Measurements from ENCODE around the gene STK11. TPM values are rescaled to one million over a fixed set of nuclear protein-coding genes. Genes with fewer than 3 reads are reported as not detected.

Gene STK11
- total RNA-seq, 1 donor from 2014 or later: 49.7 TPM

DNA sequence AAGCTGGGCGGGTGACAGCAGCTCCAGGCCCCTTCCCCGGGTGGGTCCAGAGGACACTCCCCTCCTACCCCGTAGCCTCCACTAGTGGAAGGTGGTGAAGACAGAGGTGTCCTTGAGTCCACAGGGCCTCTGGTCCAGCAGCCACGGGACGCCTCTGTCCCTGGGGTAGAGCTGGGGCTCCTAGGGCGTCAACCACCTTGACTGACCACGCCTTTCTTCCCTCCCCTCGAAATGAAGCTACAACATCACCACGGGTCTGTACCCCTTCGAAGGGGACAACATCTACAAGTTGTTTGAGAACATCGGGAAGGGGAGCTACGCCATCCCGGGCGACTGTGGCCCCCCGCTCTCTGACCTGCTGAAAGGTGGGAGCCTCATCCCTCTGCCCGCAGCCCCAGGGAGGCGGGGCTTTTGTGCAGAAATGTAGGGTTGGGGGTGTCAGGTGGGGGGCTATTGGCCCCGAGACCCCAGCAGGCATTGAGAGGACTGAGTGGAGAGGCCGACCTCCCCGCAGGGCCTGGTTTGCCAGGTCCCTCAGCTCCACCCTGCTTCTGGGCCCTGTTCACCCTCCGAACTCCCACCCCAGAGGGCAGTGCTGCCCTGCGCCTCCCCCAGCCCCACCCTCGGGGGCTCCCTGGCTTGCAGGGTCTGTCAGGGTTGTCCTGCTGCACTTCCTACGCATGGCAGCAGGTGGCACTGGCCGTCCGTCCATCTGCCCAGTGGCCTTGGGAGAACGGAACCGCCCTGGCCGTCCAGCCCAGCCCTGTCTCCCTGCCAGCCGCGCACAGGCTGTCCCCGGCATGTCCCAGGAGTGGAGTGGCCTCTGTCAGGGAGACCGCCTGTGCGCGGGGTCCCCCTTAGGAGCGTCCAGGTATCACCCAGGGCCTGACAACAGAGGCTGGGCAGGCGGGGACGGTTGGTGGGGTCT, 15.7 kb downstream of the STK11 start:
- DNase-seq (ENCODE audit: low spot score): no peak
- intact Hi-C loops (cut with DNase I): loop anchor here (2.0 kb wide), 1 partner anchor 18 kb away; the partner anchor contains the start of gene CBARP

DNA sequence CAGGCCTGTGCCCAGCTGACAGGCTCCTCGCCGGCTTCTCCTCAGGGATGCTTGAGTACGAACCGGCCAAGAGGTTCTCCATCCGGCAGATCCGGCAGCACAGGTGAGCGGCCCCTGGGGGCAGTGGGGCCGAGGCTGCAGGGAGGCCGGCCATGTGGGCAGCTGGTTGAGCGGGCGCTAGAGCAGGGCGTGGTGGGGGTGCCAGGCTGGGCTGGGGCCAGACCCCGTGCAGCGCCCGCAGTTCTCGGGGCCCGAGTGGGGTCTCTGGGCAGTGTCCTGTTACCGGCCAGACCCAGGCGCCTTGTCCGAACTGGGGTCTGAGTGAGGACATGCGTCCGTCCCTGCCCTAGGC, 16.3 kb downstream of the STK11 start:
- intact Hi-C loops (cut with DNase I): loop anchor here (2.0 kb wide), 1 partner anchor 17 kb away; the partner anchor contains the start of gene CBARP
- no peak for DNase-seq (ENCODE audit: low spot score)

DNA sequence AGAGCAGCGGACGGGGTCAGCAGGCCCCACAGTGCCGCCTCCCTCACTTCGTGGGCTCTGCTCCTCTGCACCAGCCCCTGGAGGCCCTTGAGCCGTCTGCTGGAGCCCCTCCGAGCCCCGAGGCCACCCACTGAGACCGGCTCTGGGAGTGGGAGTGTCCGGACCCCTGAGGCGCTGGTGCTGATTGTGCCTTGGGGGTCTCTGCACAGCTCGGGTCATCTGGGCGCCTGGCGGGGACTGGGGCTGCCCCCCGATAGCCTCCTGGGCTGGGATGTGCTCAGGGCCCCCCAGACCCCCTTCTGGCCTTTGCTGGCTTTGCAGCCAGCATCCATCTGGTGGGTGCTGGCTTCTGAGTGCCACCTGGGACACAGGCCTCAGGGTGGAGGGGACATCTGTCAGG, 16.8 kb downstream of the STK11 start:
- intact Hi-C loops (cut with DNase I): no loop called here
- DNase-seq (ENCODE audit: low spot score): no peak

- no peak for DNase-seq (ENCODE audit: low spot score)
- intact Hi-C loops (cut with DNase I): loop anchor here (1.0 kb wide), 1 partner anchor 44 kb away; no protein-coding TSS in a partner anchor
Observed at GRCh38 chr19:1223018-1223855, 17.7 kb downstream of the STK11 start.

DNA sequence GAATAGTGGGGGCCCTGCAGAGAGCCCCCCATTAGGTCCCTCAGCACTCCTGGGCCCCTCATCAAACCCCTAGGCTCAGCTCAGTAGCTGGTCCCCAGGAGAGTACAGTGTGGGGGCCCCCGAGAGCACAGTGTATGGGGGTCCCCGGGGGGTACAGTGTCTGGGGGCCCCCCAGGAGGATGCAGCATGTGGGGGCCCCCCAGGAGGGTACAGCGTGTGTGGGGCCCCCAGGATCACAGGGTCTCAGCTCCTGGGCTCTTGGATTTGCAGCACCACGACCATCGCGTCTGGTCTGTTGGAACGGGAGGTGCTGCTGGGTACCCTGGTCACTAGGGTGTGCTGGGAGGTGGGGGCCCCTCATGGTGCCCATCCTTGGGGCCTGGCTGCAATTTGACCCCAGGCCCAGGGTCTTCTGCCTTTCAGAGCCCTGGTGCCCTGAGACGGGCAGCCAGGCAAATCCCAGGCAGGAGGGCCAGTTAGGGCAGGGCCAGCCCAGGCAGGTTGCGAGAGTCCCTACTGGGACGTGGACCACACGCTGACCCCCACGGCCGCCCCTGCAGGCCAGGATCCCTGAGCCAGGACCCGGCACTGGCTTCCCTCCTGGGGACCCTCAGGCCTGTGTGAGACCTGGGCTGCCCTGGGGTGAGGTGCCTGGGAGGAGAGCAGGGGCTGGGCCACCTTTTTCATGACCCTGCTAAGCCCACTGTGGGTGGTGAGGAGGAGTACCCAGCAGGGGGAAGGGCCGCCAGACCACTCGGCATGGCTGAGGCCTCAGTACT, 18.7 kb downstream of the STK11 start:
- no peak for DNase-seq (ENCODE audit: low spot score)
- intact Hi-C loops (cut with DNase I): no loop called here

GRCh38 chr19:1224847-1225246, 19.3 kb downstream of the STK11 start:
- no peak for DNase-seq (ENCODE audit: low spot score)
- intact Hi-C loops (cut with DNase I): no loop called here

DNA sequence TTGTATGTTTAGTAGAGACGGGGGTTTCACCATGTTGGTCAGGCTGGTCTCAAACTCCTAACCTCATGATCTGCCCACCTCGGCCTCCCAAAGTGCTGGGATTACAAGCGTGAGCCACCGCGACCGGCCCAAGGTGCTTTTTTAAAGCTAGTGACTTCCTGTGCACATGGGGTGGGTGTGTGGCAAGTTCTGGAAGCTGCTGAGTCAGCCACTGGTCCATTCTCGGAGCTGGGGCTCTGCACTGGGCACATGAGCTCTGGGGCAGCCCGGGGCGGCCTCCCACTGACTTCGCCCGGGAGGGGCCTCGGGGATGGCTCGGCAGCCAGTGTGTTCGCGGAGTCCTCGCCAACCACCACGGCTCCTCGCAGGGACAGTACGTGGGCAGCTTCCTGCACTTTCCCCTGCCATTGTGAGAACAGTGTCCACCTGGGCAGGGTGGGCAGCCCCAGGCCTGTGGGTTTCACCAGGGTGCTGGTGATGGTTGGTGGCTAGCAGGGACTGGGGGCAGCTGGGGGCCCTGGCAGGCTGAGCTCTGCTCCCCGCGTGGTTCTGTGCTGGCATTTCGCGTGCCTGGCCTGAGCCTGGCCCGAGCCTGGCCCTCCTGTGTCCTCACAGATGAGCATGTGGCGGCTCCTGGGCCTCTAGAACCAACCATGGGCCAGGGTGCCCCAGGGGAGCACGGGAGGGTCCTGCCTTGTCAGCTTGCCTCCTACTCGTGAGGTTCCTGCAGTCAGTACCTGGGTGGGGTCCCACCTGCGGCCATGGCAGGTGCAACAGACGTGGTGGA, 20.1 kb downstream of the STK11 start:
- intact Hi-C loops (cut with DNase I): no loop called here
- no peak for DNase-seq (ENCODE audit: low spot score)

GRCh38 chr19:1226227-1226518, 20.6 kb downstream of the STK11 start:
- intact Hi-C loops (cut with DNase I): no loop called here
- DNase-seq (ENCODE audit: low spot score): no peak

DNA sequence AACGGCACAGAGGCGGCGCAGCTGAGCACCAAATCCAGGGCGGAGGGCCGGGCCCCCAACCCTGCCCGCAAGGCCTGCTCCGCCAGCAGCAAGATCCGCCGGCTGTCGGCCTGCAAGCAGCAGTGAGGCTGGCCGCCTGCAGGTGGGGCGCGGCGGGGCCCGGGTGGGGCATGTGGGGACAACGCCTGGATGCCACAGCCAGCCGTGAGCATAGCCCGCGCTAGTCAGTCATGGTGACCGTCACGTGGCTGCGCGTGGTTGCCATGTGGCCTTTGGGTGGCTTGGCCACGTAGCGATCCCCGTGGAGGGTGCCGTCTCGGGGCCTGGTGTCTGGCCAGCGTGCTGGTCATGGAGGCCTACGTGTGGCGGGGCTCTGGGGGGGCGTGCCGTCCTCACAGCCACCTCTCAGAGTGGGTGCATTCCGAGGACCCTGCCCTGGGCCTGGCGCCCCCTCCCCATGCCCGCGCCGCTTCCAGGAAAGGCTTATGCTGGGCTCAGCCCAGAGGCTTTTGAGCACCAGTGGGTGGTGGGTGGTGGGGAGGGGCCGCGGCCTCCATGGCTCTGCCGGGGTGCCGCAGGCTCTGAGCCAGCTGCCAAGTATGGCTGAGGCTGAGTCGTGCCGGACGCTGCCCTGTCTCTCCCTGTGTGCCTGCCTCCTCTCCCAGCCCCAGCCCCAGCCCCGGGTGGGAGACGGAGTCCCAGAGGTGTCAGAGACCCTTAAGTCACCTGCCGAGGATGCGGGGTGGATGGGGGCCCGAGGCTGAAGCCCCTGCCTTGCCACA, 21.1 kb downstream of the STK11 start:
- no peak for DNase-seq (ENCODE audit: low spot score)
- intact Hi-C loops (cut with DNase I): no loop called here

- intact Hi-C loops (cut with DNase I): no loop called here
- DNase-seq (ENCODE audit: low spot score): no peak
Observed at GRCh38 chr19:1227304-1228054, 21.9 kb downstream of the STK11 start.

DNA sequence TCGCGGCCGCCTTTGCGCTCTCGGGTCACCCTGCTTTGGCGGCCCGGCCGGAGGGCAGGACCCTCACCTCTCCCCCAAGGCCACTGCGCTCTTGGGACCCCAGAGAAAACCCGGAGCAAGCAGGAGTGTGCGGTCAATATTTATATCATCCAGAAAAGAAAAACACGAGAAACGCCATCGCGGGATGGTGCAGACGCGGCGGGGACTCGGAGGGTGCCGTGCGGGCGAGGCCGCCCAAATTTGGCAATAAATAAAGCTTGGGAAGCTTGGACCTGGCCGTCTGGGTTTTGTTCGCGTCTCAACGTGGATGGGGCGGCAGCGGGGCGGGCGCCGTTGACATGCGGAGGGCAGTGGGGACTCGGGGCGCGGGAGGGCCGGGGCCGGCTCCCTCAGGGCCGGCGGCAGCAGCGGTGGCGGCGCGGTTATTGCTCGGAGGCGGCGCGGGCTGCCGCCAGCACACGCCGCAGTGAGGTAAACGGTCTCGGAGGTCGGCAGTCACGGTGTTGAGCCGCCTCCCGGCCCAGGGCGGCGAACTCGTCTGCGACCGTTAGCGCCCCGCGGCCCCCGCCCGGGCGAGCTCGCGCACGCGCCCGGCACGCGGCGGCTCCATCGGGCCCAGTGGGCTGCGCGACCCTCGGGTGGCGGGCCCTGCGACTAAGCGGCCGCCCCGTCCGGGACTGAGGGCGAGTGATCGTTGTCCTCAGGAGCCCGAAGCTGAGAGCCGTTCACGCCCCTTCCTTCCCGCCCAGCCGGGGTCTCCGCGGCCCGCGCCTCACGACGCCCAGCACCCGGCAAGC, 22.8 kb downstream of the STK11 start:
- intact Hi-C loops (cut with DNase I): no loop called here

GRCh38 chr19:1229056-1229923, 23.7 kb downstream of the STK11 start:
- intact Hi-C loops (cut with DNase I): no loop called here
- DNase-seq (ENCODE audit: low spot score): no peak

More for the DNA sequence above, 22.8 kb downstream of the STK11 start:
- DNase-seq (ENCODE audit: low spot score): no peak

GRCh38 chr19:1229924-1230782, 24.6 kb downstream of the STK11 start:
- DNase-seq (ENCODE audit: low spot score): no peak
- intact Hi-C loops (cut with DNase I): no loop called here

- intact Hi-C loops (cut with DNase I): no loop called here
- no peak for DNase-seq (ENCODE audit: low spot score)
Observed at GRCh38 chr19:1230783-1231489, 25.4 kb downstream of the STK11 start.

All from cardiac septum (tissue), 1 donor.